HPDE6-E6E7 (cell line): ENCODE data around the gene PKD2L1.
"Not testable (repeated sequence)": the region's sequence is repeated elsewhere in the genome, so short reads cannot be mapped to it uniquely, and the experiment has no call there.

ENCODE experiments used
- DNase-seq: peaks from one replicate; pipeline ENCODE4 v3.0.0; 2011; ENCODE audit warnings: missing footprints; ENCODE audit errors: extremely low spot score

The PKD2L1 gene

GRCh38 chr10:100333661-100334440, 3.8 kb upstream of the PKD2L1 start:
- no peak for DNase-seq

- DNase-seq, result no peak
Measured at GRCh38 chr10:100333106-100333505, 3.1 kb upstream of the PKD2L1 start.

GRCh38 chr10:100328198-100328597, 1.8 kb downstream of the PKD2L1 start:
- no peak for DNase-seq

GRCh38 chr10:100327718-100328009, 2.4 kb downstream of the PKD2L1 start:
- no peak for DNase-seq

- DNase-seq, result no peak
Measured at GRCh38 chr10:100327007-100327717, 2.9 kb downstream of the PKD2L1 start.

- DNase-seq, result no peak
Measured at GRCh38 chr10:100325158-100325557, 4.9 kb downstream of the PKD2L1 start.

- no peak for DNase-seq
Measured at GRCh38 chr10:100319707-100320402, 10.2 kb downstream of the PKD2L1 start.

- DNase-seq, result no peak
Measured at GRCh38 chr10:100318207-100318606, 11.8 kb downstream of the PKD2L1 start.

- no peak for DNase-seq
Measured at GRCh38 chr10:100315615-100316014, 14.4 kb downstream of the PKD2L1 start.

- DNase-seq, result no peak
Measured at GRCh38 chr10:100311298-100311697, 18.7 kb downstream of the PKD2L1 start.

GRCh38 chr10:100307684-100308083, 22.3 kb downstream of the PKD2L1 start:
- no peak for DNase-seq

- DNase-seq, result no peak
Measured at GRCh38 chr10:100306861-100307260, 23.2 kb downstream of the PKD2L1 start.

GRCh38 chr10:100304414-100304813, 25.6 kb downstream of the PKD2L1 start:
- no peak for DNase-seq

- no peak for DNase-seq
Measured at GRCh38 chr10:100303724-100304319, 26.2 kb downstream of the PKD2L1 start.

- not testable (repeated sequence) for DNase-seq
Measured at GRCh38 chr10:100301123-100301522, 28.9 kb downstream of the PKD2L1 start.

- no peak for DNase-seq
Measured at GRCh38 chr10:100297242-100297641, 32.8 kb downstream of the PKD2L1 start.

- DNase-seq, result no peak
Measured at GRCh38 chr10:100293066-100293465, 37.0 kb downstream of the PKD2L1 start.

GRCh38 chr10:100292300-100292699, 37.7 kb downstream of the PKD2L1 start:
- DNase-seq, result not testable (repeated sequence)

- DNase-seq, result no peak
Measured at GRCh38 chr10:100291356-100291755, 38.7 kb downstream of the PKD2L1 start.

GRCh38 chr10:100289641-100290040, 40.4 kb downstream of the PKD2L1 start:
- no peak for DNase-seq

GRCh38 chr10:100288196-100288595, 41.8 kb downstream of the PKD2L1 start:
- DNase-seq, result no peak

- no peak for DNase-seq
Measured at GRCh38 chr10:100287756-100288155, 42.3 kb downstream of the PKD2L1 start.
